PC-3 (cell line): ENCODE results near the gene EDIL3. TPM values are rescaled to one million over a fixed set of nuclear protein-coding genes. Genes with fewer than 3 reads are reported as not detected.

Experiments used
- ATAC-seq: fragments of 200-7000 bp; cut with Tn5 transposase; 2 replicates; pipeline ENCODE4 v1.9.1; 2020; ENCODE audit warnings: mild to moderate bottlenecking, moderate library complexity
- BruUV-seq: library from RNA; stranded (reverse); fragments of 400-500 nt; replicated peaks from 2 replicates; lab custom pipeline; 2021; lab: Mats Ljungman, UMichigan
- CTCF ChIA-PET: fragments of 300-600 bp; sonication (Branson Sonifier 250); formaldehyde crosslinking; loops from one replicate; lab custom pipeline; 2022; ENCODE audit warnings: antibody characterized with exemption; lab: Charles Lee
- POLR2A ChIA-PET: fragments of 300-600 bp; sonication (Branson Sonifier 250); formaldehyde crosslinking; loops from one replicate; lab custom pipeline; 2022; ENCODE audit warnings: antibody characterized with exemption; ENCODE audit not compliant: unreplicated experiment; lab: Charles Lee
- DNase-seq: peaks from one replicate; pipeline ENCODE4 v3.0.0-alpha.2; 2015
- H2AFZ ChIP-seq: fragments of 300-600 bp; sonication (generic); 2 replicates; pipeline ENCODE4 v1.6.0; 2016; ENCODE audit warnings: antibody characterized with exemption, low read length
- H3F3A ChIP-seq: fragments of 300-600 bp; sonication (generic); one replicate; pipeline ENCODE4 v1.6.0; 2017; ENCODE audit warnings: antibody characterized with exemption, low read length, control low read depth, mild to moderate bottlenecking; ENCODE audit not compliant: unreplicated experiment
- H3K27ac ChIP-seq: fragments of 300-600 bp; sonication (generic); 2 replicates; pipeline ENCODE4 v1.5.1; 2016; ENCODE audit warnings: mild to moderate bottlenecking, low read length
- H3K27me3 ChIP-seq: fragments of 300-600 bp; sonication (generic); 2 replicates; pipeline ENCODE4 v1.6.1; 2016; ENCODE audit warnings: low read length, mixed read lengths
- H3K36me3 ChIP-seq: fragments of 300-600 bp; sonication (generic); 2 replicates; pipeline ENCODE4 v1.6.1; 2016; ENCODE audit warnings: low read depth, mixed run types, low read length, mixed read lengths
- H3K4me1 ChIP-seq: fragments of 300-600 bp; sonication (generic); 2 replicates; pipeline ENCODE4 v1.5.1; 2016; ENCODE audit warnings: low read length; ENCODE audit not compliant: insufficient read depth
- H3K4me2 ChIP-seq: fragments of 300-600 bp; sonication (generic); 2 replicates; pipeline ENCODE4 v1.6.0; 2016; ENCODE audit warnings: low read length
- H3K4me3 ChIP-seq: fragments of 300-600 bp; sonication (generic); 2 replicates; pipeline ENCODE4 v1.5.1; 2016; ENCODE audit warnings: mild to moderate bottlenecking, low read length, mixed read lengths
- H3K79me2 ChIP-seq: fragments of 300-600 bp; sonication (generic); 2 replicates; pipeline ENCODE4 v1.6.1; 2017; ENCODE audit warnings: low read length, mixed read lengths
- H3K9ac ChIP-seq: fragments of 300-600 bp; sonication (generic); 2 replicates; pipeline ENCODE4 v1.6.0; 2016; ENCODE audit warnings: mild to moderate bottlenecking, low read length
- H3K9me2 ChIP-seq: fragments of 300-600 bp; sonication (generic); replicated peaks from 2 replicates; pipeline ENCODE4 v1.6.1; 2016; ENCODE audit warnings: mixed run types, low read length, mixed read lengths
- H3K9me3 ChIP-seq: fragments of 300-600 bp; sonication (generic); 2 replicates; pipeline ENCODE4 v1.6.1; 2016; ENCODE audit warnings: low read length, mixed read lengths
- H4K20me1 ChIP-seq: fragments of 300-600 bp; sonication (generic); 2 replicates; pipeline ENCODE4 v1.6.1; 2016; ENCODE audit warnings: low read length, mixed read lengths
- EZH2 ChIP-seq: fragments of 300-600 bp; sonication (generic); IDR thresholded peaks from one replicate; pipeline ENCODE4 v1.6.1; 2017; ENCODE audit warnings: antibody characterized with exemption, mild to moderate bottlenecking, low read length; ENCODE audit not compliant: unreplicated experiment
- EZH2phosphoT487 ChIP-seq: fragments of 300-600 bp; sonication (generic); IDR thresholded peaks from 2 replicates; pipeline ENCODE4 v1.6.1; 2018; ENCODE audit warnings: mild to moderate bottlenecking, antibody characterized with exemption, low read length, borderline replicate concordance
- intact Hi-C: fragments of 100-400 bp; cut with micrococcal nuclease; formaldehyde crosslinking; loops from 2 replicates; pipeline ENCODE4 v1.9.0; 2023
- total RNA-seq: library from RNA; depleted of rRNA; stranded (reverse); fragments of >200 nt; gene quantifications from 2 replicates; pipeline ENCODE4 v1.2.3, GENCODE V29; 2014
- TF ChIP-seq, protein P1 (sequence below): fragments of 300-600 bp; sonication (generic); conservative IDR thresholded peaks from 2 replicates; pipeline ENCODE4 v1.5.1; 2017; ENCODE audit warnings: antibody characterized with exemption, low read depth, mild to moderate bottlenecking, low read length

EDIL3 gene
- total RNA-seq, 1 experiment from 2014 or later: 13.8 TPM

DNA sequence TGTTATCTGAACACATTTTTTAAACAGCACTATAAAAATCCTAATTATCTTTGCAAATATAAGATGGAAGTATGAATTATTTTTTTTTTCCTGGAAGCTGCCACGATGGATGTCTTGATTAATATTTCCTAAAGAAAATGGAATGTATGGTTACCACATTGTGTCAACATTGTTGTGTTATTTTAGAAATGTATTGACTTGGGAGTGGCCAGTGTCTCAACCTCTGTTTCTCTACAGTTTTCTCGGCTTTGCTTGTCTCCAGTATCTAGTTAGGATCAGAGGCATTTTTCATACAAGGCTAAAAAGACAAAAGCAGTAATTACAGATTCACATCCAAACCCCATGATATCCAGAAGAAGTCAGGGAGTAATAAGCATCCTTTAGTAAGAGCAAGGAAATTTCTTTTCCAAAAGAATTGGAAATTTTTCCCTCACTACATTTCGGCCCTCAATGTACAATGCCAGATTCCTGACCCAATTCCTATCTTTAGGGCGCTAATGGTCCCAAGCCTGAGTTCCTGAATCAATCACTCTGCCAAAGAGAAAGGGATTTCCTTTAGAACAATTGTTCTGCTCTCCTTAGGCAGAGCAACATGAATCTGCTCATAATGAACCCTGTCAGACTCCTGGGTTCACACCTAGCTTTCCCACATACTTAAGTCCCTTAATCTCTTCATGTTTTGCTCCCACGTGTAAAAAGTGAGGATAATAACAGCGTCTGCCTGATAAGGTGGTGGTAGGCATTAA lies 111.7 kb downstream of the EDIL3 start:
- no peaks in the 10 kb centered on the region for H3K27me3 ChIP-seq
- no peaks in the 10 kb centered on the region for H3K9me2 ChIP-seq
- no TSS peak for BruUV-seq
- H3K36me3 ChIP-seq: no peaks in the 10 kb centered on the region
- CTCF ChIA-PET: no interaction called here
- no peaks in the 10 kb centered on the region for H3K9me3 ChIP-seq
- H3K4me3 ChIP-seq: no peak overlapping the region
- no peak overlapping the region for H3K27ac ChIP-seq
- DNase-seq: peak; percentile 7
- no peaks in the 10 kb centered on the region for H3K4me1 ChIP-seq
- no peaks in the 10 kb centered on the region for H4K20me1 ChIP-seq
- no peaks in the 10 kb centered on the region for H3F3A ChIP-seq
- POLR2A ChIA-PET: interaction anchor here (0.7 kb wide), 1 partner anchor 962 kb away, joined by 6 read pairs; no protein-coding TSS in a partner anchor
- TF ChIP-seq, protein P1, sequence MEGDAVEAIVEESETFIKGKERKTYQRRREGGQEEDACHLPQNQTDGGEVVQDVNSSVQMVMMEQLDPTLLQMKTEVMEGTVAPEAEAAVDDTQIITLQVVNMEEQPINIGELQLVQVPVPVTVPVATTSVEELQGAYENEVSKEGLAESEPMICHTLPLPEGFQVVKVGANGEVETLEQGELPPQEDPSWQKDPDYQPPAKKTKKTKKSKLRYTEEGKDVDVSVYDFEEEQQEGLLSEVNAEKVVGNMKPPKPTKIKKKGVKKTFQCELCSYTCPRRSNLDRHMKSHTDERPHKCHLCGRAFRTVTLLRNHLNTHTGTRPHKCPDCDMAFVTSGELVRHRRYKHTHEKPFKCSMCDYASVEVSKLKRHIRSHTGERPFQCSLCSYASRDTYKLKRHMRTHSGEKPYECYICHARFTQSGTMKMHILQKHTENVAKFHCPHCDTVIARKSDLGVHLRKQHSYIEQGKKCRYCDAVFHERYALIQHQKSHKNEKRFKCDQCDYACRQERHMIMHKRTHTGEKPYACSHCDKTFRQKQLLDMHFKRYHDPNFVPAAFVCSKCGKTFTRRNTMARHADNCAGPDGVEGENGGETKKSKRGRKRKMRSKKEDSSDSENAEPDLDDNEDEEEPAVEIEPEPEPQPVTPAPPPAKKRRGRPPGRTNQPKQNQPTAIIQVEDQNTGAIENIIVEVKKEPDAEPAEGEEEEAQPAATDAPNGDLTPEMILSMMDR: no peak
- TF ChIP-seq EZH2: no peak
- TF ChIP-seq EZH2phosphoT487: no peak
- H3K4me2 ChIP-seq: no peak overlapping the region
- H3K9ac ChIP-seq: no peak overlapping the region
- no peak overlapping the region for H2AFZ ChIP-seq
- ATAC-seq: no peak
- no peaks in the 10 kb centered on the region for H3K79me2 ChIP-seq
- intact Hi-C loops: loop anchor here (5.0 kb wide), 1 partner anchor 774 kb away; no protein-coding TSS in a partner anchor

DNA sequence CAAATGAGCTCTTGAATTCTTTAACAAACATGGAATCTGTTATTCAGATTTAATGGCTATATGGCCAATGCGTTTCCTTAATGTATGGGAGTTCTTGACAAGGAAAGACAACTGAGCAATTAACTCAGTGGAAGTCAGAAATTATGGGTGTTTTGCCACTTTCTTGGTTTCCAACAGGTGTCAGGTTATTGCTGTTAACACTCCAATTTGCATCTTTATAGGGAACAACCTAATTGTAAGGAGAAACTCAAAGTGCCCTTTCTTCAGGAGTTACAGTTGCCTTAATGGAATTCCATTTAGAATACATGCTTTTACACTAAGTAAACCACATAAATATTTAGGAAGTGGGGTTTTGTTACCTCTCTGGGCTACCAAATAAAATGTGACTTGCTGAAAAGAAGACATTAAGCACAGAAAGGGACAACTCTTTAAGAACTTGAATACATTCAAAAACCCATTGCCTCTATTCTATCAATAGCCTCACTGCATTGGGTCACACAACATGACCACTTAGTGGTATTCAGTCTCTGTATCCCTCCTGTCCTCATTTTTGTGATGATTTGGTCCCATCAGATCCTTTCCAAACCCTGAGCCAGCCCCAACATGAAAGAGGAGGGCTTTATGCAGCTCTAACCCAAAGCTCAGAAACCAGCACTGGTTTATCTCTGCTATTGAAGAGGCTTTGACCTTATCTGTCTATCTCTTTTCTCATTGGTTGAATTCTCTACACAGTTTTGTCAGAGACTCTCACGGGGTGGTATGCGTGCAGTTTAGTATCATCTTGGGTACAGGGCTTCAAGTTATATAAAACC lies 118.7 kb downstream of the EDIL3 start:
- Histone ChIP-seq H3K36me3 (no peaks in the 10 kb centered on the region), H4K20me1 (no peaks in the 10 kb centered on the region), H3K4me2 (no peak overlapping the region), H3K9me2 (no peaks in the 10 kb centered on the region), H3K9ac (no peak overlapping the region), H3K4me1 (no peaks in the 10 kb centered on the region), H3K27ac (no peak overlapping the region), H3K4me3 (no peak overlapping the region), H3F3A (no peaks in the 10 kb centered on the region), H2AFZ (no peak overlapping the region), H3K79me2 (no peaks in the 10 kb centered on the region), H3K9me3 (no peaks in the 10 kb centered on the region), H3K27me3 (no peaks in the 10 kb centered on the region)
- DNase-seq (no peak), ATAC-seq (no peak)
- ChIA-PET CTCF (no interaction called here), POLR2A (no interaction called here)
- TF ChIP-seq EZH2 (no peak), EZH2phosphoT487 (no peak)
- TF ChIP-seq, protein P1: no peak
- intact Hi-C loops: no loop called here
- BruUV-seq: no TSS peak
